ENCODE results near the gene KLHL29.

The KLHL29 gene

DNA sequence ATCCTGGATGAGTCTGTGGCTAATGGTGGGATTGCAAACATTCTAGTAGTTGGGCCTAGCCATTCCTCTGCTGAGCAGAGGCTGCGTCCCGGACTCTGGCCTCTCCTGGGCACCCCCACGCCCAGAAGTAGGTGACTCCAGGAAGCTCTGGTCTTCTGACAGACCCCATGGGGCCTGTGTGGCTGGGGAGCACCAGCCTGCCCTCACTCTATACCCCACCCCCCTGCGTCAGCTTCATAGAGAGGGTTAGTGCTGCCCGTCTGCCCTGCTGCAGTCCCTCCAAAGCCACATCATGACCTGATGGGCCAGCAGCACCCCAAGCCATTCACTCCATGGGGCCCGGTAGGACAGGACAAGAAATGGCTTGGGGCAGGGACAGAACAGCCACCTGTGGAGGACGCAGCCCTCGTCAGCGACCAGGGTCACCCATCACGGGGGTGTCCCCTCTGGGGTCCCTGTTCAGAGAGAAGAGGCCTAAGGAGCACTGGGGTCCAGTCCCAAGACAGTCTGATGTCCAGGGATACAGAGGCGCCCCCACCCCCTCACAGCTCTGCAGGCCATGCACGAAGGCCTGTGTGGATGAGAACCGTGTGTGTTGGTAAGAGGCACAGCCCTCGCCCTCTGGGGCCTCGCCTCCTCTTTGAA is 303.6 kb downstream of the KLHL29 start:
- no peak for DNase-seq

DNA sequence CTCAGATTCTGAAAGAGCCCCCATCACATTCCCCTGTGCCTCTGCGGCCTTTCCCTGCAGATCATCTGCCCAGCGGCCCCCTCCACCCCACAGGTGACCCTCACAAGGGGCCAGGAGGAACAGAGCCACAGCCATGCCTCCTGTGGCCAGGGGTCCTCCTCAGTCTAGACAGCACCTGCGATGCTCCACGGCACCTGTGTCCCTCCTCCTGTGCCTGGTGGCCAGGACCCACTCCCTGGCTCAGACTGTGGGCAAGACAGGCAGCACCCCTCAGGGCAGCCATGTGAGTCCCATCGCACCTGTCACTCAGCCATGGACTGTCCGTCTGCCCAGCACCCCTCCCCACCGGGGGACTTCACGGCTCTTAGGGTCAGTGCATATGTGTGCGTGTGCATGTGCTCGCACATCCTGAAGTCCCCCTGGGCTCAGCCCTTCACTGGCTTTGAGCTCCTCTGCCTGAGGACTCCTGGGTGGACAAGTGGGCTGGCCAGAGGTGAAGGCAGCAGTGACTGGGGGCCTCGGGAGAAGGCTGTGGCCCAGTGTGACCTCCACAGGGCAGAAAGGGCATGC is 304.2 kb downstream of the KLHL29 start:
- no peak for DNase-seq

DNA sequence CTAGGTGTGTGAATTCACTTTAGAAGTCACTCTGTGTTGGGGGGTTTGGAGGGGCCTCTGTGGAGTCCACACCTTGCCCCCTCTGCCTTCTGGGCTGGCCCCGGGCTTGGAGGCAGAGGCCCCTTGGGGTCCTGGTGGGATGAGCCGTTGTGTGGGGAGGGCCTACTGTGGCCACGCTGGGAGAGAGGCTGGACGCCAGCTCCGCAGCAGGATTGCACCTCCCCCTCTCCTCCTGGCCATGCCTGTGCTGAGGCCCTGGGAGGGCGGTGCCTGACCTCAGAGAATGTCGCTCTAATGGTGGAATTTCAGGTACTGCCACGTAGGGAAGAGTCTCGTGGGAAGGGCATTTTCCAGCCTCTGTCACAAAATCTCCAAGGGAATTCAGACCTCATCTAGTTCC is 304.9 kb downstream of the KLHL29 start:
- DNase-seq: no peak

DNA sequence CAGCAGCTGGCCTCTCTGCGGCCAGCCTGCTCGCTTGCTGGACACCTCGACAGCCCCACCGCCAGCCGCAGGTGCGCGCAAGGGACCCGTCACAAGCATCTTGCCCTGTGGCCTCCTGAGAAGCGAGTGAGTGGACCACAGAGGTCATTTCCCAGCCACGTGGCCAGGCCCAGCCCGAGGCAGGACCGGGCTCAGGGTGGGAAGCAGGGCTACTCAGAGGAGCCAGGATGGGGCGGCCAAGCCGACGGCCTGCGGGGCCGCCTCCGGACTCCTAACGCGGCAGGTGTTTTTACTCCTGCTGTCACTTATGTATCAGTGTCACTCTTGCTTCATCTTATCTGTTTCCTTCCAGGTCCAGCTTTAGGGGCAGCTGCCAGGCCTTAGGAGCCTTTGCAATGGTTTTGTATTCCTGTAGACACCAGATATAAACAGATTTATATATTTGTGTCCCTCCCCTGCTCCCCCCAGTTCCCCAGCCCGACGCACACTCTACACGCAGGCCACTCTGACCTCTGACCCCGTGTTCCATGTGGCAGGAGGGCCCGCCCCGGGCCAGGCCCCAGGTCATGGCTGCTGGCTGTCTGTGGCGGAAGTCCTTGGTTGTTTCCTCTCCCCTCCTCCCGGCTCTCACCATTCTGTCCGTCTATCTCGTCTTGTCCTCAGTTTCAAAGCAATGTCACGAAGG is 305.6 kb downstream of the KLHL29 start:
- DNase-seq: no peak

DNA sequence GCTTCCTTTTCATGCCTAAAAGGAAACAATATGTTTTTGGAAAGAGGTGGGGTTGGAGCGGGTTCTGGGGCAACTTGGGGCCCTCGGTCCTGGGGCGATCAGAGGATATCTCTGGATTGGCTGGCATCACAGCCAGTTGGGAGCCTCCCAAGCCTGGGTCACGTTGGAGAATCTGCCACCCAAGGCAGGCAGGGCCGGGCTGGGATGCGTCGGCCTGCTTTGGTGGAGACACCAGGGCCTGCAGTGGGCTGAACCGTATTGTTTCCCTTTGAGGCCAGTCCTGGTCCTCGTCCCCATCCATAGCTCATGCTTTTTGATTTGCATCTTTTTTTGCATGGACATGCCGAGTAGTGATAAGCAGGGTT is 306.1 kb downstream of the KLHL29 start:
- DNase-seq: no peak

DNA sequence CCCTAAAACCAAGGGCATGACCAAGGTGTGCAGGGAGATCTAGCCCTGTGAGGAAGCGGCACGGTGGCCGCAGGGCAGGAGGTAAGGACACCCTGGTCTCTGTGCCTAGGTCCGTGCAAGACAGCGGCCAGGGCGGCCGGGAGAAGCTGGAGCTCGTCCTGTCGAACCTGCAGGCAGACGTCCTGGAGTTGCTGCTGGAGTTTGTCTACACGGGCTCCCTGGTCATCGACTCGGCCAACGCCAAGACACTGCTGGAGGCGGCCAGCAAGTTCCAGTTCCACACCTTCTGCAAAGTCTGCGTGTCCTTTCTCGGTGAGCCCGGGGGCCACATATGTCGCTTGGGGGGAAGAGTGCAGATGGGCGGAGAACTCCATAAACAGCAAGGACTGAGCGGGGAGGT is 306.6 kb downstream of the KLHL29 start:
- DNase-seq: no peak

DNA sequence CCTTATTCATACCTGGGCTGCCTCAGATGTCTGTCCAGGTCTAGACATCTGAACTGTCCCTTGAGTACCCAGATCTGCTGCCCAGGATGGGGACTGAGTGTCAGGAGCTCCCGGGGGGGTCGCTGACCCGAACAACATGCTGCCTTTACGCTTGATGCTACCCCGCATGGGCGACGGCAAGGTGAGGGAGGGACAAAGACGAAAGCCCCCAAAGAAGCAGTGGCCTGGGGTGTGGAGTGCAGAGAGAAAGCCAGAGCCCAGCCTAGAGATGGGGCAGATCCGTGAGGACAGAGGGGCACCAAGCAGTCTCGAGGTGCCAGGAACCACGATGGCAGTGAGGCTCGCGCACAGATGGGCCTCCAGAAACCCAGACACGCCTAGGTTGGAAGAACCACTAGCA is 307.3 kb downstream of the KLHL29 start:
- DNase-seq: no peak

DNA sequence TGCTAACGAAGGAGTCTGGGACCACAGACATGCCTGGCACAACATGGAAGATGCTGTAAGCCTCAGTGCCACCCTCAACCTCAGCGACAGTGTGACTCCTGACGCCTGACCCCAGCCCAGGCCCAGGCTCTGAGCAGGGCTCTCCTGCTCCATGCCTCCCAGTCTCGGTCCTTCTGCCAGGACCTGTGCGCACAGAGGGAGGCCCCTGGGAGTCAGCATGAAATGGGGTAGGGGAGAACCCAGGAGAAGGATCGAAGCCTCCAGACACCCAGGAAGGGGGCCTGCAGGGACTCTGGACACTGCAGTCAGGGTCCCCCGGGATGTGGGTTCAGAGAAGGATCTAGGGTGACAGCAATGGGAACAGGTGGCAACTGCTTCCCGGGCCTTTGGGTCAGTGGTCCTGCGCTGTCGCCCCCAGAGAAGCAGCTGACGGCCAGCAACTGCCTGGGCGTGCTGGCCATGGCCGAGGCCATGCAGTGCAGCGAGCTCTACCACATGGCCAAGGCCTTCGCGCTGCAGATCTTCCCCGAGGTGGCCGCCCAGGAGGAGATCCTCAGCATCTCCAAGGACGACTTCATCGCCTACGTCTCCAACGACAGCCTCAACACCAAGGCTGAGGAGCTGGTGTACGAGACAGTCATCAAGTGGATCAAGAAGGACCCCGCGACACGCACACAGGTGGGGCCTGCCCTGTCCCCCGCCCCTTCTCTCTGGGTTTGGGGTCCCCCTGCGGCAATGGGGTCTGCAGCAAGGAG is 308.0 kb downstream of the KLHL29 start:
- no peak for DNase-seq

DNA sequence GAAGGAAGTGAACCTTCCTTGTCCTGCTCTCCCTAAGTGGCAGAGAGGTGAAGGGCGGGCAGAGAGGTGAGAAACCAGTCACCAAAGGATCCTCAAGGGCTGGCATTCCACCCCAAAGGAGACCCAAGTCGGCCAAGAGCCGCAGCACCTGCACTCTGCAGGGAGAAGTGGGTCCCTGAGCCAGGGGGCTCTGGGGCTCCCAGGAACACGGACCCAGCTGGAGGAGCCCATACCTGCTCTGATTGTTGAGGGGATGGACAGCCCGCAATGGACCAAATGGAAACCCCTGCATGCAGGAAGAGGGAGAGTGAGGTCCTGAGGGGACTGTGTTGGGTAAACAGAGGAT is 308.6 kb downstream of the KLHL29 start:
- DNase-seq: no peak

DNA sequence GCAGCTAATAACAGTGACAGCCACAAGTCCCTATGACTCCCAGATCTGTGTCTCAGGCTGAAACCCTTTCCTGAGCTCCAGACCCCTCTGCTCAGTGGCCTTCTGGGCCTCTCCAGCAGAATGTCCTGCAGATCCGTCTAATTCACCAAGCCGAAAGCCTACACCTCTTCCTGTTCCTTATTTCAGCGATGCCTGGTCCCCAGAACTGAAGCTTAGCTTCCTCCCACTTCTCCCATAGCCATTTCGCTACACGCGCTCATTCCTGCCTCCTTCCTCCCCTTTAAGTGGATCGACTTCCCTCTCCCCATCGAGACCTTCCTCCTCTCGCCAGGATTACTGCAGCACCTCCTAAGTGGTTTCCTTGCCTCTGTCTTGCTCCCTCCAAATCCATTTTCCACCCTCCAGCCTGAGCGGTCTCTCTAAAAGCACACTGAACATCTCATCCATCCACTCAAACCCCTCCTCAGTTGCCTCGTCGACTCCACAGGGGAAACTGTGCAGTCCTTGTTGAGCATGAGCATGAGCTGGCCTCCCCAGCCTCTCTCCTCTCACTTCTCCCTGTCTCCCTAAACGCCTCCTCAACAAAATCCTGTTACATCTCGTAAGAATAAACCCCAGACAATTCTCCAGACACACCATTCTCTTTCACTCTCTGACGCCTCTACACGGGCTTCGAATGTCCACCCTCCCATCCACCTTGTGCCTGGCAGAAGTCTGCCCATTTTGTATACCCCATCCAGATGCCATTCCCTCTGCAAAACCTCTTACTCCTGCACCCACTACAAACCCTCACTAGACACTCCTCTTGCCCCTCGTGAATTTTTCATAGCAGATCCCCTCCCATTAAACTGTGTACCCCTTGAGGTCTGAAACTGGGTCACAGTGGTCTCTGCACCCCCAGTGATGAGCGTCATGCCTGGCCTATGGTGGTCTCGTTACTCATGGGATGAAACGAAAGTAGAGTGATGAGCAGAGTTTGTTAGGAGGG is 309.4 kb downstream of the KLHL29 start:
- no peak for DNase-seq

DNA sequence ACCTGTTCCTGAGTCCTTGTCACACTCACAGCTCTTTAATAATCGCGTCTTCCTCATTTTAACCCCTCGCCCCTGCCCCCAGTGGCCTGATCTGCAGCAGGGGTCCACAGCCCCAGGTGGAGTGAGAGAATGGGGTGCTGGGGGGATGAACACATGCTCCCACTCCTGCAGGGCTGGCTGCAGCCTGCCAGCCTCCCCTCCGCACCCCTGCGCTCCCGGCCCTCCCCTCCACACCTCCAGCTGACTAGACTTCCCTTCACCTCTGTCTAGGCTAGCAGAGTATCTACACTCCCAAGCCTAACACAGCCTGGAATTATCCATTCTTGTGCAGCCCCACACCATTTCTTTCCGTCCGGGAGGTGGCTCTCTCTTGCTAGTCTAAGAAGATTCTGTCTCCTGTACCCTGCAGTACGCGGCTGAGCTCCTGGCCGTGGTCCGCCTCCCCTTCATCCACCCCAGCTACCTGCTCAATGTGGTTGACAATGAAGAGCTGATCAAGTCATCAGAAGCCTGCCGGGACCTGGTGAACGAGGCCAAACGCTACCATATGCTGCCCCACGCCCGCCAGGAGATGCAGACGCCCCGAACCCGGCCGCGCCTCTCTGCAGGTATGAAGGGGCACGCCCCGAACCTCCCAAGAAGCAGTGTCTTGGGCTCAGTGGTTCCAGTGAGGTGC is 310.4 kb downstream of the KLHL29 start:
- no peak for DNase-seq

DNA sequence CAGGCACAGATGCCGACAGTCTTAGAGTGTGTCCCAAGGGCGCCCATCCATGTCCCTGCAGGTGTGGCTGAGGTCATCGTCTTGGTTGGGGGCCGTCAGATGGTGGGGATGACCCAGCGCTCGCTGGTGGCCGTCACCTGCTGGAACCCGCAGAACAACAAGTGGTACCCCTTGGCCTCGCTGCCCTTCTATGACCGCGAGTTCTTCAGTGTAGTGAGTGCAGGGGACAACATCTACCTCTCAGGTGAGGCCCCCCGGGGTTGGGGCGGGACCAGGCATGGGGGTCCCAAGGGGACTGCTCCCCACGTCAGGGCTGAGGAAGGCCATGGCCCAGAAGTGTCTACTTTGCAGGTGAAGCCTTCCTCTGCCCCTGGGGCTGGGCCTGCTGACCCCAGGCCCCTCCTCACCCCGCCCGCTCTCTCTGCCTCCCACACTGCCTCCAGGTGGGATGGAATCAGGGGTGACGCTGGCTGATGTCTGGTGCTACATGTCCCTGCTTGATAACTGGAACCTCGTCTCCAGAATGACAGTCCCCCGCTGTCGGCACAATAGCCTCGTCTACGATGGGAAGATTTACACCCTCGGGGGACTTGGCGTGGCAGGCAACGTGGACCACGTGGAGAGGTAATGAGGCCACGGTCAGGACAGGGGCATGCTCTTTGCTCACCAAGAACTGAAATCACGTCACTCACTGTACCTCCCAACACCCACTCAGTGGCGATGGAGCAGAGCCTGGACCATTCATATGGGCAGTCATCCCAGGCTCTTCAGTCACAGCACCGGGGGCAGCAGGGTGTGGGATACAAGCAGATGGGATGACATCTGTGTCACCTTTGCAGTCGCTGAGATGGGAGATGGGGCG is 311.1 kb downstream of the KLHL29 start:
- DNase-seq: no peak

DNA sequence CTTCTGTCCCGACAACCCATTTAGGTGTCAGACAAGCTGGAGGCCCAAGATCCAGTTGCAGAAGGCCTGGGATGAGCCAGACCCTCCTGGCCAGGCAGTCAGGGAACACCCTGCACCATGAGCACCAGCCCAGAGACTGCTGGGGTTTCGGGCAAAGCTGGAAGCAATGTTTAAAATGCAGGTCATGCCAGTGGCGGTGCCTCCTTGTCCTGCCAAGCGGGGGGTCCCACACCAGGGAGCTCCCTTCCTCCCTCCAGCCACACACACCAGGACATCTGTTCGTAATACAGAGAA is 311.7 kb downstream of the KLHL29 start:
- DNase-seq: no peak

DNA sequence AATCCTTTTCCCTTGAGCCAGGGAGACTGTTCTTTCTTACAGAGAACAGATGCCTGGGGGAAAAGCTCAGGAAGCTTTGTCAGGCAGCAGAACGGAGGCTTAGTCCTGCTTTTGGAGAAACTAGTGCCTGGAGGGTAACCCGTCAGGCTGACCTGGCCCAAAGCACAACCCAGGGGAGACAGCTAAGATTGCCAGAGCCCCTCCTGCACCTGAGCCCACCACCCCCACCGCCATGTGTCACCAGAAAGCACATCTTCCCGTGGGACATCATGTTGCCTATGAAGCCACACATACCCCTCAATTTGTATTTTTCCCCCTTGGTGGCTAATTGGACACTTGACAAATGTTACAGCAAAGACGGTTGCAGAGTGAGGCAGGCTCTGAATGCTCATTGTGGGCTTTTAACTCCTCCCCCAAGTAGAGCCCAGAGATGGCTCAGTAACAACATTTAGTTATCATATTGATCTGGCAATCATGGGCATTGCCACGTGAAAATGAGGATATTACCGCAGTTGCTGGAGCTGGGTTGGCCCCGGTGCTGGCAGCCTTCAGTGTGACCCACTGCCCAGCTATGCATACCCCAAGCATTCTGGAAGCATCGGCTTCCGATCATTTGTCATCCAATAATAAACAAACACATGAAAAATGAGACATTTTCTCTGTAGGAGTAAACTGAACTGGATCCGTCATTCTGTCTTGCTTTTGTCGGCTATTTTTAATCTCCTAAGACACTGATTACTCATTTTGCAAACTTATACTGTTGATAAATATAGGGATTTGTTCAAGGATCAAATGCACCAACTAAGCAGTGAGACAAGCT is 312.5 kb downstream of the KLHL29 start:
- DNase-seq: no peak

DNA sequence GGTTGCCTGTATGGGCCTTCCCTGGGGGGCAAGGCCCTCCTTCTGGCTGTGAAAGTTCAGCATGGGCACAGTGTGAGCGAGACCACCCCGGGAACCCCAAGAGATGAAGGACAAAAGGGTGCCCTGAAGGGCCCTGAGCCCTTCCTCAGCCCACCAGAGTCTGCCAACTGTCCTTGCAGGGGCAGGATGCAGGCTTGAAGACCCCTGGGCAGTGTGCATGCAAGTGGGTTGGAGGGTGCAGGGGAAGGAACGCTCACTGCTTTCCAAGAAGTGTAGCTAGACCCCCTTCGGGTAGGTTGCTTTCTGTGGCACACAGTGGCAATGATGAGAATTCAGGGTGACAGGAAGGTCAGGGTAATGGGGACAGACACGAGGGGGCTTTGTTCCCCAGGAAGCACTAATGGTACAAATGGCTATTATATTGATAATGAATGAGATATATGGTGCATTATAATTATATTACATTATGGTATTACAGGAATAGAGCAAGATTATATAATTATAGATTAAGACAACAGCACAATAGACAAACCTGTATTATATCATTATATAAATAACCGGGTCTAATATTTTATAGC is 313.2 kb downstream of the KLHL29 start:
- no peak for DNase-seq

DNA sequence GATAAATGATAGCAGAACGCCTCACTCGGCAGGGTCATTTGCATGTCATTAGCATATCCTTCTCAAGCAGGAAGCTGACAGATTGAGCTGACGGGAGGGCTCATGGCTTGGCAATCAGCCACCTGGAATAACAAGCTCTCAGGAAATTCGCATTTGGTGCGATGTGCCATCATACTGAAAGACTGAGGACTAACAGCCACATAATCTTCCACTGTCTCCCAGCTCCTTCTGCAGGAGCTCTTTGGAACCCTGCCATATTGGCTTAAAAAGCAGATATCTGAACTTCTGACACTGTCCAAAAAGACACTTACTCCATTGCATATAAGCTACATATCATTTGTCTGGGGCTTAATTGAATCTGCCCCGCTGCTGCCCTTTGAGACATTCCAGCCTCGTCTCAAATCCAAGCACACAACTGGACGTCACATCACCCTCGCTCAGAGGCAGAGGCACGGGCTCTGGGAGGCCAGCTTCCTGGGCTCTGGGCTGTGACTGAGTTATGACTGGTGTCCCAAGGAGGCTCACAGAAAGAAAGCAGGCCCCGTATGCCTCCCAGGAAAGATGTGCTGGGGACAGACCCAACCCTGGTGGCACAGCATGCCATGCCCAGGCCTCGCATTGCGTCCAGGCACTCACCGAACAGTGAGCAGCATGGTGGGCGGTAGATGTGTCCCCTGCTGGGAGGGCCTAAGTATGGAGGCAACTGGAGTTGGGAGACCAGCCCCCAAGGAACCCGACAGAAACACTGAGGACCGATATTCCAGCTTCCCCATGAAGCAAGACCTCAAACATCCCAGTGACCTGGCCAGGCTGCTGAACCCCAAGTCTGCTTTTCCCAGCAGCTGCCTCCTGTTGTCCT is 314.0 kb downstream of the KLHL29 start:
- DNase-seq: no peak

DNA sequence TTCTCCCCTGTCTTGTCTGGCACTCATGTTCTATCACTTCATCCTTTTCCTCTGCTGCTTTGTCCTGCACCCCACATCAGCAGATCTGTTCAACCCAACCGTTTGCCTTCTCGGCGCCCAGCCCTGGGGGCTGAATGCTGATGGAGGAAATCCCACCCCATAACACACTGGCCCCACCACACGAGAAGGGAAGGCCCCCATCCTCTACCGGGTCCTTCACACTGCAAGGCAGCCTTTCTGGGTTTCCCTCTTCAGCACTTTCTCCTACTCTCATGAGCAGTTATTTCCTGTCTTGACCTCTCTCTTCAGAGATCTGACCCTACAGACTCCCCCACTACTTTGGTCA is 314.6 kb downstream of the KLHL29 start:
- no peak for DNase-seq

DNA sequence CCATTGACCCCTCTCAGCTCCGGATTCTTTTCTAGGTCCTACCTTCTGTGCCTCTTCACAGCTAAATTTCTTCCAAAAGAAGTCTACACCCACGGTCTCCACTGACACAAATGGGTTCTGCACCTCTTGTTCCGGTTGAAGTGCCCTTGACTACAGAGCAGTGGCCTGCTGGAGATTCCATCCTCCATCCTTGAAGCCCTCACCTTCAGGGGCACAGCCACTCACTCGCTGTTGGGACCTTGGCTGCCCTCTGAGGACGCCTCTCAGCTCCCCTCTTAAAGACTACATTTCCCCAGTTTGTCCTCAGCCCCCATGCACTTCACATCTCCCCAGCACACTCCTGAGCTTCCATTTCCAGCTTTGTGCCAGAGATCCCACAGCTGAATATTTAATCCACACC is 315.6 kb downstream of the KLHL29 start:
- DNase-seq: no peak

DNA sequence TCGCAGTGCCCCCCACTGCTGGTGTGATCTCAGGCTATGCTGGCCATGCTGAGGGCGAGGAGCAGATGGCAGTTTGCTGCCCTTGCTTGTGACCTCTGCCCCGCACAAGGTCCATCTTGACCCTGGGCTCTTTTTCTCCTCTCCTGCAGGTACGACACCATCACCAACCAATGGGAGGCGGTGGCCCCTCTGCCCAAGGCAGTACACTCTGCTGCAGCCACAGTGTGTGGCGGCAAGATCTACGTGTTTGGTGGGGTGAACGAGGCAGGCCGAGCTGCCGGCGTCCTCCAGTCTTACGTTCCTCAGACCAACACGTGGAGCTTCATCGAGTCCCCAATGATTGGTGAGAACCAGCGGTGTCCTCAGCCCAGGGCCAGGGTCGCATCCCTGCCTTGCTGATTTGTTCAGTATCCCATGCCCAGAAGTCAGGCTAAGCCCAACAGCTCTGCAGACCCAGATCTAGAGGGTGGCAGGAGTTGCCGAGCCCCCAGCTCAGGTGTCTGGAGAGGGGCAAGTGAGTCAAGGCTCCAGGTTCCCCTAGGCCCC is 318.1 kb downstream of the KLHL29 start:
- DNase-seq: no peak
